ENCODE measurements around the gene PRDM2. TPM values are rescaled to one million over a fixed set of nuclear protein-coding genes. Genes with fewer than 3 reads are reported as not detected.

Gene PRDM2
- total and polyA plus RNA-seq, 7 donors = 6.7 to 53.2 (median 34.6) TPM

- Histone ChIP-seq H3K27ac (no peak overlapping the region), H3K27me3 (no peaks in the 10 kb centered on the region), H3K4me3 (no peak overlapping the region), H3K9me3 (no peaks in the 10 kb centered on the region), H3K36me3 (no peaks in the 10 kb centered on the region), H3K4me1 (peaks cover 0 to 75% (median 71%) of the 10 kb centered on the region in 4 donors)
- no peak for DNase-seq
- 20 to 61% methylated on average over 4 of the region's 4 CpGs for WGBS, 2 donors
- TF ChIP-seq, protein P1, sequence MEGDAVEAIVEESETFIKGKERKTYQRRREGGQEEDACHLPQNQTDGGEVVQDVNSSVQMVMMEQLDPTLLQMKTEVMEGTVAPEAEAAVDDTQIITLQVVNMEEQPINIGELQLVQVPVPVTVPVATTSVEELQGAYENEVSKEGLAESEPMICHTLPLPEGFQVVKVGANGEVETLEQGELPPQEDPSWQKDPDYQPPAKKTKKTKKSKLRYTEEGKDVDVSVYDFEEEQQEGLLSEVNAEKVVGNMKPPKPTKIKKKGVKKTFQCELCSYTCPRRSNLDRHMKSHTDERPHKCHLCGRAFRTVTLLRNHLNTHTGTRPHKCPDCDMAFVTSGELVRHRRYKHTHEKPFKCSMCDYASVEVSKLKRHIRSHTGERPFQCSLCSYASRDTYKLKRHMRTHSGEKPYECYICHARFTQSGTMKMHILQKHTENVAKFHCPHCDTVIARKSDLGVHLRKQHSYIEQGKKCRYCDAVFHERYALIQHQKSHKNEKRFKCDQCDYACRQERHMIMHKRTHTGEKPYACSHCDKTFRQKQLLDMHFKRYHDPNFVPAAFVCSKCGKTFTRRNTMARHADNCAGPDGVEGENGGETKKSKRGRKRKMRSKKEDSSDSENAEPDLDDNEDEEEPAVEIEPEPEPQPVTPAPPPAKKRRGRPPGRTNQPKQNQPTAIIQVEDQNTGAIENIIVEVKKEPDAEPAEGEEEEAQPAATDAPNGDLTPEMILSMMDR (IDR thresholded peaks at IDR 0.05) = no peak
- intact Hi-C loops (cut with DNase I) = no loop called here
Measured at GRCh38 chr1:13759072-13759471, 59.1 kb downstream of the PRDM2 start.

- H3K4me1 ChIP-seq = peaks cover 0 to 77% (median 71%) of the 10 kb centered on the region in 4 donors
- DNase-seq = no peak
- no peaks in the 10 kb centered on the region for H3K36me3 ChIP-seq
Measured at GRCh38 chr1:13760340-13760739, 60.4 kb downstream of the PRDM2 start.

DNA sequence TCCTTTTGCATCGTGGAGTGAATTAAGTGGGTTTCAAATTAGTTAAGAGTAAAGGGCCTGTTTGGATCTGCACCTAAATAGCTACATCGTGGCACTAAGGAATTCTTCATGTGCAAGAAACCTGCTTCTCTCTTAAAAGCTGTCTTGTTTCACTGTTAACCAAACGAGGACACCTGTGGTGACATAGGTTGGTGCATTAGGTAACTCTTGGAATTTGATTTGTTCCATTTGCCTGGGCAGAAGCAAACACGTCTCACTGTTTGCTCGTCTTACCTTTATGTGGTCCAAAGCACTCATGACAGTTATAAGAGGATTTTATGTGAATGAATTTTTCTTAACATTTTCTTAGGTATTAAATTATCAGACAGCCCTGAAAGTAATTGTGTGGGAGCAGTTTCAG, 60.9 kb downstream of the PRDM2 start:
- TF ChIP-seq POLR2A (IDR thresholded peaks at IDR 0.05) (no peak), POLR2AphosphoS5 (IDR thresholded peaks at IDR 0.05) (no peak), EP300 (IDR thresholded peaks at IDR 0.05) (no peak)
- TF ChIP-seq, protein P1 (IDR thresholded peaks at IDR 0.05) = no peak
- WGBS, 2 donors = 69 to 74% methylated on average over 5 of the region's 5 CpGs
- no peak overlapping the region for H3K27ac ChIP-seq
- H3K9me3 ChIP-seq = no peaks in the 10 kb centered on the region
- no peak overlapping the region for H3K4me3 ChIP-seq
- intact Hi-C loops (cut with DNase I) = no loop called here
- H3K36me3 ChIP-seq = no peaks in the 10 kb centered on the region
- H3K4me1 ChIP-seq = peaks cover 0 to 75% (median 71%) of the 10 kb centered on the region in 4 donors
- DNase-seq = no peak
- H3K27me3 ChIP-seq = no peaks in the 10 kb centered on the region

More at GRCh38 chr1:13760340-13760739, 60.4 kb downstream of the PRDM2 start:
- TF ChIP-seq, protein P1 (IDR thresholded peaks at IDR 0.05) = no peak
- TF ChIP-seq EP300 (IDR thresholded peaks at IDR 0.05) (no peak), POLR2A (IDR thresholded peaks at IDR 0.05) (no peak), POLR2AphosphoS5 (IDR thresholded peaks at IDR 0.05) (no peak)
- Histone ChIP-seq H3K9me3 (no peaks in the 10 kb centered on the region), H3K4me3 (no peak overlapping the region), H3K27ac (no peak overlapping the region), H3K27me3 (no peaks in the 10 kb centered on the region)
- intact Hi-C loops (cut with DNase I) = no loop called here
- WGBS, 2 donors = 94 to 97% methylated on average over 2 of the region's 2 CpGs

- H3K9me3 ChIP-seq = no peaks in the 10 kb centered on the region
- H3K36me3 ChIP-seq = no peaks in the 10 kb centered on the region
- WGBS, 2 donors = 84 to 91% methylated on average over 9 of the region's 9 CpGs
- H3K27me3 ChIP-seq = no peaks in the 10 kb centered on the region
- H3K4me3 ChIP-seq = no peak overlapping the region
- H3K4me1 ChIP-seq = peaks cover 0 to 75% (median 71%) of the 10 kb centered on the region in 4 donors
- intact Hi-C loops (cut with DNase I) = no loop called here
- H3K27ac ChIP-seq = no peak overlapping the region
- no peak for TF ChIP-seq EP300 (IDR thresholded peaks at IDR 0.05)
- TF ChIP-seq, protein P1 (IDR thresholded peaks at IDR 0.05) = no peak
- no peak for TF ChIP-seq POLR2A (IDR thresholded peaks at IDR 0.05)
- no peak for TF ChIP-seq POLR2AphosphoS5 (IDR thresholded peaks at IDR 0.05)
- DNase-seq = no peak
Measured at GRCh38 chr1:13761883-13762282, 61.9 kb downstream of the PRDM2 start.

GRCh38 chr1:13762642-13763041, 62.7 kb downstream of the PRDM2 start:
- Histone ChIP-seq H3K4me1 (peaks cover 0 to 75% (median 68%) of the 10 kb centered on the region in 4 donors), H3K9me3 (no peaks in the 10 kb centered on the region), H3K27me3 (no peaks in the 10 kb centered on the region), H3K27ac (no peak overlapping the region), H3K4me3 (no peak overlapping the region), H3K36me3 (no peaks in the 10 kb centered on the region)
- TF ChIP-seq EP300 (IDR thresholded peaks at IDR 0.05) = no peak
- TF ChIP-seq, protein P1 (IDR thresholded peaks at IDR 0.05) = no peak
- no peak for TF ChIP-seq POLR2AphosphoS5 (IDR thresholded peaks at IDR 0.05)
- no peak for TF ChIP-seq POLR2A (IDR thresholded peaks at IDR 0.05)
- no peak for DNase-seq
- intact Hi-C loops (cut with DNase I) = no loop called here
- 92 to 94% methylated on average over 8 of the region's 8 CpGs for WGBS, 2 donors

Measured in sigmoid colon (tissue), 7 donors.